GM12872 (cell line): ENCODE data around the gene NUP62CL.

Source experiments
- CTCF ChIP-seq: IDR thresholded peaks from 3 replicates; pipeline ENCODE4 v1.5.1; 2011; ENCODE audit warnings: low read depth, mild to moderate bottlenecking, low read length, moderate library complexity; ENCODE audit not compliant: insufficient read depth

Gene NUP62CL

GRCh38 chrX:107206697-107207065 lies 448 bp upstream of the NUP62CL start:
- TF ChIP-seq CTCF, result no peak

- no peak for TF ChIP-seq CTCF
Observed at GRCh38 chrX:107204068-107204605, 2.1 kb downstream of the NUP62CL start.

GRCh38 chrX:107199491-107199890 lies 6.7 kb downstream of the NUP62CL start:
- TF ChIP-seq CTCF, result no peak

- no peak for TF ChIP-seq CTCF
Observed at GRCh38 chrX:107197319-107197718, 8.9 kb downstream of the NUP62CL start.

- no peak for TF ChIP-seq CTCF
Observed at GRCh38 chrX:107171369-107172102, 34.7 kb downstream of the NUP62CL start.

- TF ChIP-seq CTCF, result no peak
Observed at GRCh38 chrX:107168712-107169111, 37.5 kb downstream of the NUP62CL start.

- TF ChIP-seq CTCF, result no peak
Observed at GRCh38 chrX:107168257-107168656, 38.0 kb downstream of the NUP62CL start.
